ENCODE results near the gene HAUS5. TPM values are rescaled to one million over a fixed set of nuclear protein-coding genes. Genes with fewer than 3 reads are reported as not detected.

The HAUS5 gene
- polyA plus RNA-seq, 1 donor (not counting 4 experiments of a cell fraction or from before 2014, with no cell fraction given): 3.7 TPM

- dilution Hi-C loops (cut with MboI; ENCODE audit: extremely low pct_ligation_motif_present, low sequenced_read_pairs): no loop called here
- TF ChIP-seq EZH2 (IDR thresholded peaks at IDR 0.05; ENCODE audit: low read length): no peak
- TF ChIP-seq CTCF (optimal IDR thresholded peaks at IDR 0.05 in 1 of 3, IDR thresholded peaks at IDR 0.05 in 1 of 3, conservative IDR thresholded peaks at IDR 0.05 in 1 of 3; ENCODE audit: extremely low read depth in 1 of 3, insufficient read depth in 2 of 3, low read length in 3 of 3): no peak
- Histone ChIP-seq H3K9ac (ENCODE audit: control insufficient read depth, extremely low read depth, insufficient read depth, low read length) (no peak overlapping the region), H3K4me2 (ENCODE audit: control insufficient read depth, extremely low read depth, insufficient read depth, low read depth, low read length) (no peak overlapping the region), H2AFZ (ENCODE audit: control insufficient read depth, low read length) (no peak overlapping the region), H3K79me2 (ENCODE audit: control insufficient read depth, insufficient read depth, low read length) (no peaks in the 10 kb centered on the region), H3K4me1 (ENCODE audit: control insufficient read depth, extremely low read depth, insufficient read depth, low read length) (no peaks in the 10 kb centered on the region), H3K9me1 (ENCODE audit: control insufficient read depth, extremely low read depth, insufficient read depth, low read length) (no peaks in the 10 kb centered on the region), H3K36me3 (ENCODE audit: control insufficient read depth in 2 of 2, extremely low read depth in 1 of 2, insufficient read depth in 2 of 2, low read length in 2 of 2) (peaks cover 0 to 2% of the 10 kb centered on the region in 2 experiments), H3K27ac (ENCODE audit: control insufficient read depth, insufficient read depth, low read length) (no peak overlapping the region), H4K20me1 (ENCODE audit: control insufficient read depth, extremely low read depth, insufficient read depth, low read length) (no peaks in the 10 kb centered on the region), H3K27me3 (ENCODE audit: control insufficient read depth, extremely low read depth, insufficient read depth, low read length) (no peaks in the 10 kb centered on the region), H3K9me3 (ENCODE audit: control insufficient read depth, low read depth, low read length) (no peaks in the 10 kb centered on the region), H3K4me3 (ENCODE audit: control insufficient read depth in 2 of 3, extremely low read depth in 1 of 3, insufficient read depth in 2 of 3, low read depth in 1 of 3, low read length in 3 of 3) (no peak overlapping the region)
- FAIRE-seq (no peak), DNase-seq (ENCODE audit: low read depth, low spot score) (no peak)
Measured at GRCh38 chr19:35622750-35623149, 10.2 kb downstream of the HAUS5 start.

- H3K27ac ChIP-seq (ENCODE audit: control insufficient read depth, insufficient read depth, low read length): no peak overlapping the region
- H3K4me2 ChIP-seq (ENCODE audit: control insufficient read depth, extremely low read depth, insufficient read depth, low read depth, low read length): no peak overlapping the region
- no peak for FAIRE-seq
- dilution Hi-C loops (cut with MboI; ENCODE audit: extremely low pct_ligation_motif_present, low sequenced_read_pairs): no loop called here
- peaks cover 4% of the 10 kb centered on the region for H3K4me1 ChIP-seq (ENCODE audit: control insufficient read depth, extremely low read depth, insufficient read depth, low read length)
- H3K9me3 ChIP-seq (ENCODE audit: control insufficient read depth, low read depth, low read length): no peaks in the 10 kb centered on the region
- H3K9me1 ChIP-seq (ENCODE audit: control insufficient read depth, extremely low read depth, insufficient read depth, low read length): no peaks in the 10 kb centered on the region
- H4K20me1 ChIP-seq (ENCODE audit: control insufficient read depth, extremely low read depth, insufficient read depth, low read length): no peaks in the 10 kb centered on the region
- TF ChIP-seq CTCF (optimal IDR thresholded peaks at IDR 0.05 in 1 of 3, IDR thresholded peaks at IDR 0.05 in 1 of 3, conservative IDR thresholded peaks at IDR 0.05 in 1 of 3; ENCODE audit: extremely low read depth in 1 of 3, insufficient read depth in 2 of 3, low read length in 3 of 3): no peak
- no peak for TF ChIP-seq EZH2 (IDR thresholded peaks at IDR 0.05; ENCODE audit: low read length)
- H2AFZ ChIP-seq (ENCODE audit: control insufficient read depth, low read length): no peak overlapping the region
- H3K79me2 ChIP-seq (ENCODE audit: control insufficient read depth, insufficient read depth, low read length): no peaks in the 10 kb centered on the region
- peaks cover 0 to 2% of the 10 kb centered on the region in 2 experiments for H3K36me3 ChIP-seq (ENCODE audit: control insufficient read depth in 2 of 2, extremely low read depth in 1 of 2, insufficient read depth in 2 of 2, low read length in 2 of 2)
- no peak for DNase-seq (ENCODE audit: low read depth, low spot score)
- H3K27me3 ChIP-seq (ENCODE audit: control insufficient read depth, extremely low read depth, insufficient read depth, low read length): no peaks in the 10 kb centered on the region
- H3K9ac ChIP-seq (ENCODE audit: control insufficient read depth, extremely low read depth, insufficient read depth, low read length): no peak overlapping the region
- no peak overlapping the region for H3K4me3 ChIP-seq (ENCODE audit: control insufficient read depth in 2 of 3, extremely low read depth in 1 of 3, insufficient read depth in 2 of 3, low read depth in 1 of 3, low read length in 3 of 3)
Measured at GRCh38 chr19:35623327-35624010, 10.9 kb downstream of the HAUS5 start.

All from keratinocyte (primary cell).